Stimulated activated CD4-positive, alpha-beta T cell treated with anti-CD3 and anti-CD28 coated beads, Interleukin-1b, Interleukin-23, amount 100 ng/mL, for 24 hours (primary cell): ENCODE measurements around the gene TNK2.
A peak's percentile ranks its signal among the peaks of the same experiment; 100 is the strongest.

Experiments
- DNase-seq, 4 experiments: peaks; one replicate each; pipeline ENCODE4 v3.0.0-alpha.2; 2020; ENCODE audit warnings: low read depth in 4 of 4, low spot score in 1 of 4

The TNK2 gene

DNA sequence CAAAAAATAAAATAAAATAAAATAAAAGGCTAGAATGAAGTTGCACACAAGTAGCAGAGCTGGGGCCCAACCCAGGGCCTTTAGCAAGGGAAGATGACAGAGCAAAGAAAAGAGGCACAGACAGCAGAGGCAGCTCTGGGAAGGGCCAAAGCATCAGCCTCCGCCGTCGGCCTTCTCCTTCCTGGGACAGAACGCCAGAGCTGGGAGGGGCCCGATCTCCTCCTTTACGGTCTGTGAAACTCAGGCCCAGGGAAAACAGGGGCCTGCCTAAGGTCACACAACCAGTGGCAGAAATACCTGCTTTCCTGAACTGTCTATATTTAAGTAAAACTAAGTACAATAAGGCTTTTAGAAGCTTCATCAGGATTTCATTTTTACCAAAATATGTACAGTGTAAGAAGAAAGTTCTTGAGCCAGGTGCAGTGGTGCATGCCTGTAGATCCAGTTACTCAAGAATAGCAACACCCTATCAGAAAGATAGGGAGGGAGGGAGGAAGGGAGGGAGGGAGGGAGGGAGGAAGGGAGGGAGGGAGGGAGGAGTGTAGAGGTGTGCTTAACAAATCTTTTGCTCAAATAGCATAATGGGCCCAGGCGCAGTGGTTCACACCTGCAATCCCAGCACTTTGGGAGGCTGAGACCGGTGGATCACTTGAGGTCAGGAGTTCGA lies 53.6 kb downstream of the TNK2 start:
- DNase-seq = no peak

DNA sequence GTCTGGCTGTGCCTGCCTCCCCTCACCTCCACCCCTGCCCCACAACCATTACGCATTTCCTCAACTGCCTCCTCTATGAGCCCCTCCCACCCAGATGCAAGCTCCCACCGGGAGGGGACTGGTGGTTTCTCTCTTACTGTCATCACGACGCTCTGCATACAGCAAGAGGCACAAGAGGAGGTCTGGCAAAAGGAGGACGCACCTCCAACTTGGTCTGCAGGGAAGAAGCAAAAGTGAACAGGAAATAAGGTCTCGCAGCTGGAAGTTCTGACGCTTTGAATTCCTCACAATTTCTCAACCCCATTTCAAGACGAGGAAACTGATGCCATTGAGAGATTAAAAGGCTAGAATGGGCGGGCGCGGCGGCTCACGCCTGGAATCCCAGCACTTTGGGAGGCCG lies 54.4 kb downstream of the TNK2 start:
- no peak for DNase-seq

DNA sequence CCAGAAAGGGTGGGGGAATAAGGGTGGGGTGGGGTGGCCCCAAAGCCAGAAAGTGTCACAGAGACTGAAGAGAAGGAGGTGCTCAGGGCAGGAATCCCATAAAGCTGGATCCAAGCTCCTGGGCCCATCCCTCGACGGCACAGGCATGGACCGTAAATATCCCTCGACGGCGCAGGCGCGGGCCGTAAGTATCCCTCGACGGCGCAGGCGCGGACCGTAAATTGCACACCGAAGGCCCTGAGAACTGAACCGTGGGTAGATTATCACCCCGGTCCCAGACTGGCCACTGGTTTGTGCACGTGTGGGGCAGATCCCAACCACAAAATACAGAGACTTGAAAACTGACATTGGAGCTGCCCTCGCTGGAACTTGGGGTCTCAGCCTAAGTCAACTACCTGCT lies 55.3 kb downstream of the TNK2 start:
- DNase-seq = no peak

GRCh38 chr3:195850857-195851543 lies 57.4 kb downstream of the TNK2 start:
- DNase-seq = peak; percentile 77 to 84 (median 78)

GRCh38 chr3:195849322-195850074 lies 58.9 kb downstream of the TNK2 start:
- DNase-seq = no peak

DNA sequence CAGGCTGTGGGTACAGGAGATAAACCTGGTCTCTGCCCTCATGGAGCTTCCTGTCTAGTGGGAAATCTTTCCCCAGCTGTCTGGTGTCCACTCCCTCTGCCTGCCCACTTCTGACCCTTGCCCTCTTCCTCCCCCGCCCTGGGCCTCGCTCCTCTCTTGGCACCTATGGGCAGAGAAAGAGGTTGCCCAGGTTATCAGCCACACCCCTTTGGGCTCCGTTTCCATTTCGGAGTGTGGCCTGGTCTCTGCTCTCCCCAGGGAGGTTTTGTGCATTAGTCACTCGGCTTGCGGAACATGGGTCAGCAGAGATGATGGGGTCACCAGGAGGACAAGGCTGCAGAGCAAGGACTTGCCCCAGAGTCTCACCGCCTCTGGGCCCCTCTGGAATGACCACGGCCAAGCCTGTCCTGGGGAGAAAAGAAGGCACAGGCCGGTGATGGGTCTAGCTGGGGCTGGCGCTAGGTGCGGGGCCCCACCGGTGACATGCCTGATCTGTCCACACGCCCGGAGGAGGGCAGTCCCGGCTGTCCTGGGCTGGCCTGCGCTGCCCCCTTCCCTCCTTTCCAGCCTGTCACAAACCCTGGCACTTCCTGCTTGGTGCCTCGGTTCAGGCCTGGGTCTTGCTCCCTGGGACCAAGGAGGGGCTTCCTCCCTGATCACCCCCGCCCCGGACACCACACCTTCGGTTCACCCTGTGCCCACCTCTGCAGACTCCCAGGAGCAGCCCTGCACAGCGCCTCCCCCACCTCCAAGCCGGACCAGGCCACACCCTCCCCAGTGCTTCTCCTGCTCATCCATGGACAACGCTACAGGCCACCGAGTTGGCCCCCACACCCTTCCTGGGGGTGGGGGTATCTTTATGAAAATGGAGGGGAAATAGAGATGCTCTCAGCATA lies 61.0 kb downstream of the TNK2 start:
- no peak for DNase-seq

DNA sequence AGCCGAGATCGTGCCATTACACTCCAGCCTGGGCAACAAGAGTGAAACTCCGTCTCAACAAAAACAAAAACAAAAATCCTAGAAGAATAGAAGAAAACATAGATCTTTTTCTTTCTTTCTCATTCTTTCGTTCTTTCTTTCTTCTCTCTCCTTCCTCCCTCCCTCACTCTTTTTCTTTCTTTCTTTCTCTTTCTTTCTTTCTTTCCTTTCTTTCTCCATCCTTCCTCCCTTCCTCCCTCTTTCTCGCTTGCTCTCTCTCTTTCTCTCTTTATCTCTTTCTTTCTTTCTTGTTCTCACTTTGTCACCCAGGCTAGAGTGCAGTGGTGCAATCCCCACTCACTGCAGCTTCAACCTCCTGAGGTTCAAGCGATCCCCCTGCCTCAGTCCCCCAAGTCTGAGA lies 62.9 kb downstream of the TNK2 start:
- DNase-seq = no peak

DNA sequence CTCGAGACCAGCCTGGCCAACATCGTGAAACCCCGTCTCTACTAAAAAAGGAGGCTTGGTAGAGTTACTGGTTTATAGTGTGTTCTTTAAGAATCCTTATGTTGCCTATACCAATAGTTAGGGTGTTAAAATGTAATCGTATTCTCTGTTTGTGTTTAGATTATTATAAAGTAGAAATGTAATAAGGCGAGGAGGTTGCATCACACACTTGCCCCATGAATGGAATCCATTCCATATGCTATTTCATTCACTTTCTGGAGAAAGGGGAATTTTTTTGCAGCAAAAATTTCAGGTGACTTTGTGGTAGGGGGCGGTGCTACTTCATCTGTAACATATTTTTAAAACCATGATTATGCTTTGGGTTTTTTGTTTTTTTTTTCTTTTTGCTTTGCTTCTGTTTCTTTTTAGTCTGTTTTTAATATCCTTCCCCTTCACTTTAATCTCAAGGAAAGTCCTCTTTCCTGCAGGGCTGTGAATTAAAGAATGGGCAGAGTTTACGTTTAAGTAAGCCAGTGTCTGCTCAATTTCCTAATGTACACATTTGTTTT lies 63.6 kb downstream of the TNK2 start:
- no peak for DNase-seq

DNA sequence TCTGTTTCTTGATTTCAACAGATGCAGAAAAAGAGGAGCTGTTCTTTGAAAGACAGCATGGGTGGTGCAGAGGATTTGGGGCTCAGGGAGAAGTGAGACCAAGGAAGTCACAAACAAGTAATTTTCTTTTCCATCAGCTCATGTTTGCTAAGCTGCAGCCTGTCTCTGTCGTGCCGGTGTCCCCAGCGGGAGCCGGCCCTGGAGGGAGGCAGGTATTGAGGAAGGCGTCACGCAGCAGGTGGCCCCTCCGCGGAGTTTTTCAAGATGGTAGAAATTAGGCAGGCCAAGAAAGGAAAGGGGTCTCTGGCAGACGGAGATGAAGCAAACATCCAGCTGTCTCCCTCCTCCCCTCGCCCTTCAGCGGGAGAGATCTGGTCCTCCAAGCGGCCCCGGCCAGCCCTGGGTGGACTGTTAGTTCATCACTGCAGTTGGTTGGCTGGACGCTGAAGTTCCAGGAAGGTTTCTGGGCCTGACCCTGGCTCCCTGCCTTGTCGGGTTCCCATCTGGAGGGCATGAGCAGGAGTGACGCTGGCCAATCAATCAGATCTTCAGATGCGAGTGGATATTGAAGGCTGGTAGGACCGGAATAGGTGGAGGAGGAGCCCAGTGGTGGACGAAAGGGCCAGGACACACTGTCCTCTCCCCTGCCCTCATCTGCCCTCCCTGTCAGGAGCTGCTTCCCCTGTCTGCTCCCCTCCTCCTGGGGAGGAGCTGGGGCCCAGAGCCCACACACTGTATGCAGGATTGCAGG lies 68.9 kb downstream of the TNK2 start:
- DNase-seq = no peak

DNA sequence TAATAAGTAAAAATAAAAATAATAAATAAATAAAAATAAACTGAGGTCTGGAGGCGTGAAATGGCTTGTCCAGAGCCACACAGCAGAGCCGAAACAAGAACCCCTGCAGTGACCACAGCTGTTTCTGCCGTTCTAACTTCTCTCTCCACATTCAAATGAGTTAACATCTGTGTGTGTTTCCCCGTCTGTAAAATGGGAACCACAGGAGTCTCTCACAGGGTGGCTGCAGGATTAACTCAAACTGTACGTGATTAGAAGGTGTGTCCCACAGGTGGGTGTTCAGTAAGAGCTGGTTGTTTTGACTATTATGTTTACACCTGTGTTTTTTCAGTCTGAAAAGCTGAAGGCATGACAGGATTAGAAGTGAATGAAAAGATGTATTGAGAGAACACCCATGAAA lies 69.6 kb downstream of the TNK2 start:
- no peak for DNase-seq

DNA sequence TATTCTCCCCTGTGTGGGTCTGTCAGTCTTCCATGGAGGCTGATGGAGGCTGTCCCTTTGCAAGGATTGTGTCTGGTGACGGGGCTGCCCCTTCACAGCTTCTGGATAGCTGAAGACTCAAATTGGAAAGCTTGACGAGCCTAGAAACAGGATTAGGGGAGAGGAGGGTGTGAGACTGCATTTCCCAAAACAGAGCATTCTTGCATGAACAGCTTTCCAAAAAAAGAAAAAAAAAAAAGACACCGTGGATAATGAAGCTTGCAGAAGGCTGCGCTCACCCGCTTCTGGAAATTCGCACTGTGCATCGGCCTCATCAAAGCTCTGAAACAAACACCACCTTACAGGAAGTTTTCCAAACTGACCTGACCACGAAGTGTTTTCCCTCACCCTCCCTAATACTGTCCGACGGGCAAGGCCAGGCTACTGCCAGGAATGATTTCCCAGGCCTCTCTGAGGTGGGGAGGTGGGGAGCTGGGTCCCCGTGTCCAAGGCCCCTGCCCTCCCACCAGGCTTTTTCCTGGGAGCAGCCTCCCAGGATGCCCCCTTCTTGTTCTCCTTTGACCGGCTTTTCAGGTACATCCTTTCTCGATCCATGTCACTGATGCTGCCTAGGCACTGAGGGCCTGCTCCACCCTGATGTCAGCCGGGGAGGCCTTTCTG lies 71.7 kb downstream of the TNK2 start:
- DNase-seq = no peak

- no peak for DNase-seq
These were observed 72.6 kb downstream of the TNK2 start for GRCh38 chr3:195835791-195836190.

- no peak for DNase-seq
These were observed 73.4 kb downstream of the TNK2 start for GRCh38 chr3:195834675-195835583.

GRCh38 chr3:195829897-195830254 lies 78.5 kb downstream of the TNK2 start:
- DNase-seq = no peak

- no peak for DNase-seq
These were observed 79.6 kb downstream of the TNK2 start for GRCh38 chr3:195828762-195829161.

DNA sequence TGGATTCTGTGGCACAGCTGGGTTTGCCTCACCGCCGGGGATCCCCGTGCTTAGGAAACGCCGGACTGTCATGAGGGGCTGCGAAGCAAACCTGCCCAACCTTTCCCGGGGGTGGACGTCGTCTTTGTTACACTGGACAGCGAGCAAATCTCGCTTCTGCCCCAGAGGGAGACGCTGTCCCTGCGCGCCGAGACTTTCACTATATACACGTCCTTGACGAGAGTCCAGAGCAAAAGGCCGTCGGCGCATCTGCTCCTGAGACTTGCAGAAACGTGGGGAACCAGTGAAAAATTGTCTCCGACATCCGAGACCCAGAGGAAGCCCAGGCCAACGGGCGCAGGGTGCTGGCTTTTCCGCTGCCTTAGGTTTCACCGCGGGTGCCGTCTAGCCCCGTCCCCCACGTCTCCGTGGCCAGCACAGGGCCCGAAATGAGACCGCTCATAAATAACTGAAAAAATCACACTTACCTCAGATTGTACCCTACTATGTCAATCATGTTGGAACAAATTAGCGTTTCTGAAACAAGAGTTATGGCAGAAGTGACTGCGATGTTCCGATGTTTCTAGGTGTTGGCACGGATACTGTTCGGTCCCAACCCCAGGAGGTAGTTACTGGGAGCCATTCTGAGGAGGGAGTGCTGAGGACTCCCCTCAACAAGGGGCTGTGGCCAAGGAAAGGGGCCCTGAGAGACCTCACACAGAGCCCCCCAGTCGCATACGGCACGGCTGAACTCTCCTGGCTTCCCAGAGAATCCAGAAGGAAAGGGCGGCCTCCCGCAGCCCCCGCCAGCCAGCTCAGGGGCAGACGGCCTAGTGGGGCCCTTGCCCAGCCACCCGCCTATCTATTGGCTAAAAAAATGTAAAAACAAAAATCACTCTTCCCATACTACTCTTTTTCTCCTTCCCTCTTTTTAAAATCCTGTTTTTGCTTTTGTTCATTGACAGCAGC lies 82.2 kb downstream of the TNK2 start:
- no peak for DNase-seq

DNA sequence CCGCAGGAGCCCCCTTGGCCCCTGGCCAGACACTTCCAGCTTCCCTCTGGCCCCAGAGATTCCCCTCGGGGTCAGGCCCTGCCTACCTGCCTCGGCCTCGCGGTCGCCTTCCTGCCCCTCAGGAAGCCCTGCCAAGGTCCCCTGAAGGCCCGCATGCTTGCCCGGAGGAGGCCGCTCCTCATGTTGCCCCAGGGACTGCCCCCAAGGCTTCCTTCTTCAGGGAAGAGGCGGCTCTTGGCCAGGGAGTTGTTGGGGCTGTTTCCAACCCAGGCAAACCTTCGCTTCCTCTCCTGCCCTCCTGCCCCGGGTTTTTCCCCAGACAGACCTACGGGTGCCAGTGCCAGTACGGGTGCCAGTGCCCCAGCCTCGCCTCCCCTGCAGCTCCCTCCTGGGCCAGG lies 83.2 kb downstream of the TNK2 start:
- DNase-seq = no peak
